Ascending aorta (tissue), 2 donors: Measurements from ENCODE around the gene SLC22A3. TPM values are rescaled to one million over a fixed set of nuclear protein-coding genes. Genes with fewer than 3 reads are reported as not detected.

Source experiments
- DNase-seq, 2 donors: peaks; one replicate each; pipeline ENCODE4 v3.0.0-alpha.2; 2019; ENCODE audit warnings: low spot score in 2 of 2
- H3K27ac ChIP-seq, 2 donors: fragments of 200-600 bp; sonication (generic); one replicate each; pipeline ENCODE4 v1.5.1; 2016 to 2017; ENCODE audit warnings: mild to moderate bottlenecking in 1 of 2
- H3K27me3 ChIP-seq: fragments of 200-600 bp; sonication (generic); one replicate; pipeline ENCODE4 v1.5.1; 2017
- H3K36me3 ChIP-seq, 2 donors: fragments of 200-600 bp; sonication (generic); one replicate each; pipeline ENCODE4 v1.5.1; 2016
- H3K4me1 ChIP-seq, 2 donors: fragments of 200-600 bp; sonication (generic); one replicate each; pipeline ENCODE4 v1.5.1; 2016 to 2017; ENCODE audit warnings: mild to moderate bottlenecking in 1 of 2
- H3K4me3 ChIP-seq, 2 donors: fragments of 200-600 bp; sonication (generic); one replicate each; pipeline ENCODE4 v1.5.1; 2016 to 2017; ENCODE audit warnings: mild to moderate bottlenecking in 1 of 2
- H3K9me3 ChIP-seq, 2 donors: fragments of 200-600 bp; sonication (generic); one replicate each; pipeline ENCODE4 v1.5.1; 2016
- CTCF ChIP-seq, 3 experiments: fragments of 200-600 bp in 2 of 3; fragments of 450-650 bp in 1 of 3; sonication (generic) in 2 of 3; IDR thresholded peaks; one replicate each; pipeline ENCODE4 v1.5.1; 2016 to 2019; ENCODE audit warnings: antibody characterized with exemption in 3 of 3, mild to moderate bottlenecking in 1 of 3, moderate library complexity in 1 of 3
- intact Hi-C: fragments of 100-400 bp; cut with DNase I; formaldehyde crosslinking; loops from one replicate; pipeline ENCODE4 v1.15.1; 2023
- total RNA-seq: library from RNA; depleted of rRNA; stranded (reverse); fragments of >200 nt; gene quantifications from one replicate; pipeline ENCODE4 v1.1.0, GENCODE V29; 2016

The SLC22A3 gene
- total RNA-seq, 1 donor from 2014 or later, result 29.6 TPM

- no peak for DNase-seq
- Histone ChIP-seq H3K9me3 (no peaks in the 10 kb centered on the region), H3K27me3 (no peaks in the 10 kb centered on the region), H3K4me3 (no peak overlapping the region), H3K4me1 (peaks cover 0 to 35% of the 10 kb centered on the region in 2 donors), H3K36me3 (no peaks in the 10 kb centered on the region), H3K27ac (peak overlapping the region; percentile 64 to 66)
- intact Hi-C loops, result no loop called here
- TF ChIP-seq CTCF (IDR thresholded peaks at IDR 0.05), result no peak
These were observed 83.7 kb downstream of the SLC22A3 start for GRCh38 chr6:160431791-160432404.

- H3K4me1 ChIP-seq, result peaks cover 0 to 10% of the 10 kb centered on the region in 2 donors
- no peak overlapping the region for H3K27ac ChIP-seq
- no peak for TF ChIP-seq CTCF (IDR thresholded peaks at IDR 0.05)
- intact Hi-C loops, result no loop called here
- no peak for DNase-seq
- peaks cover 3 to 5% of the 10 kb centered on the region in 2 donors for H3K36me3 ChIP-seq
- no peak overlapping the region for H3K4me3 ChIP-seq
- no peaks in the 10 kb centered on the region for H3K27me3 ChIP-seq
- no peaks in the 10 kb centered on the region for H3K9me3 ChIP-seq
These were observed 87.8 kb downstream of the SLC22A3 start for GRCh38 chr6:160435935-160436334.

GRCh38 chr6:160437154-160437553, 89.0 kb downstream of the SLC22A3 start:
- intact Hi-C loops, result no loop called here
- Histone ChIP-seq H3K27me3 (no peaks in the 10 kb centered on the region), H3K4me1 (no peaks in the 10 kb centered on the region), H3K4me3 (no peak overlapping the region), H3K27ac (no peak overlapping the region), H3K9me3 (no peaks in the 10 kb centered on the region), H3K36me3 (peaks cover 8 to 12% of the 10 kb centered on the region in 2 donors)
- DNase-seq, result no peak
- TF ChIP-seq CTCF (IDR thresholded peaks at IDR 0.05), result no peak

GRCh38 chr6:160437775-160438174, 89.6 kb downstream of the SLC22A3 start:
- Histone ChIP-seq H3K4me3 (no peak overlapping the region), H3K4me1 (no peaks in the 10 kb centered on the region), H3K27me3 (no peaks in the 10 kb centered on the region), H3K9me3 (no peaks in the 10 kb centered on the region), H3K36me3 (peaks cover 11 to 14% of the 10 kb centered on the region in 2 donors), H3K27ac (no peak overlapping the region)
- DNase-seq, result no peak
- no peak for TF ChIP-seq CTCF (IDR thresholded peaks at IDR 0.05)
- intact Hi-C loops, result no loop called here

GRCh38 chr6:160438481-160438880, 90.3 kb downstream of the SLC22A3 start:
- H3K36me3 ChIP-seq, result peaks cover 15 to 19% of the 10 kb centered on the region in 2 donors
- TF ChIP-seq CTCF (IDR thresholded peaks at IDR 0.05), result no peak
- no peaks in the 10 kb centered on the region for H3K27me3 ChIP-seq
- no peaks in the 10 kb centered on the region for H3K9me3 ChIP-seq
- intact Hi-C loops, result no loop called here
- H3K4me3 ChIP-seq, result no peak overlapping the region
- H3K27ac ChIP-seq, result no peak overlapping the region
- no peak for DNase-seq
- no peaks in the 10 kb centered on the region for H3K4me1 ChIP-seq

GRCh38 chr6:160439751-160440150, 91.6 kb downstream of the SLC22A3 start:
- no peak for DNase-seq
- no peak for TF ChIP-seq CTCF (IDR thresholded peaks at IDR 0.05)
- Histone ChIP-seq H3K27me3 (no peaks in the 10 kb centered on the region), H3K4me1 (no peaks in the 10 kb centered on the region), H3K36me3 (peaks cover 15 to 27% of the 10 kb centered on the region in 2 donors), H3K27ac (peak overlapping the region; percentile 36 to 45), H3K4me3 (no peak overlapping the region), H3K9me3 (no peaks in the 10 kb centered on the region)
- intact Hi-C loops, result no loop called here
